ENCODE measurements around the gene INO80. TPM values are rescaled to one million over a fixed set of nuclear protein-coding genes. Genes with fewer than 3 reads are reported as not detected.
A peak's percentile ranks its signal among the peaks of the same experiment; 100 is the strongest.

INO80 gene
- total RNA-seq, 4 donors from 2014 or later: 29.4 to 45.9 (median 41.0) TPM

DNA sequence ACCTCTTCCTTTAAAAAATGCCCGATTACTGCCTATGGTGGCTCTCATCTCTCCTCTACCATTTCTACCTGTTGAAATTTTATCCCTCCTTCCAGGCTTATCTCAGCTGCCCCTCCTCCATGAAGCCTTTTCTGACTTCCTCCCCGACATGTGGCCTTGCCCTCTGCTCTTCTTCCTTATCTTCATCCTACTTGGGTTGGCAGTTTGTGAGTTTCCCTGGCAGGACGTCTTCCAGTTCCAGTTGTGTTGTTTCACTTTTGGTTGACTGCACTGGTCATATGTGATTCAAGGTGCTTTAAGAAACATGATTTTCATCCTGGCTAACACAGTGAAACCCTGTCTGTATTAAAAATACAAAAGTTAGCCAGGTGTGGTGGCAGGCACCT is 182.6 kb downstream of the INO80 start:
- TF ChIP-seq, protein P1, sequence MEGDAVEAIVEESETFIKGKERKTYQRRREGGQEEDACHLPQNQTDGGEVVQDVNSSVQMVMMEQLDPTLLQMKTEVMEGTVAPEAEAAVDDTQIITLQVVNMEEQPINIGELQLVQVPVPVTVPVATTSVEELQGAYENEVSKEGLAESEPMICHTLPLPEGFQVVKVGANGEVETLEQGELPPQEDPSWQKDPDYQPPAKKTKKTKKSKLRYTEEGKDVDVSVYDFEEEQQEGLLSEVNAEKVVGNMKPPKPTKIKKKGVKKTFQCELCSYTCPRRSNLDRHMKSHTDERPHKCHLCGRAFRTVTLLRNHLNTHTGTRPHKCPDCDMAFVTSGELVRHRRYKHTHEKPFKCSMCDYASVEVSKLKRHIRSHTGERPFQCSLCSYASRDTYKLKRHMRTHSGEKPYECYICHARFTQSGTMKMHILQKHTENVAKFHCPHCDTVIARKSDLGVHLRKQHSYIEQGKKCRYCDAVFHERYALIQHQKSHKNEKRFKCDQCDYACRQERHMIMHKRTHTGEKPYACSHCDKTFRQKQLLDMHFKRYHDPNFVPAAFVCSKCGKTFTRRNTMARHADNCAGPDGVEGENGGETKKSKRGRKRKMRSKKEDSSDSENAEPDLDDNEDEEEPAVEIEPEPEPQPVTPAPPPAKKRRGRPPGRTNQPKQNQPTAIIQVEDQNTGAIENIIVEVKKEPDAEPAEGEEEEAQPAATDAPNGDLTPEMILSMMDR (IDR thresholded peaks at IDR 0.05): no peak
- no peak for TF ChIP-seq POLR2AphosphoS5 (IDR thresholded peaks at IDR 0.05)
- no peak for TF ChIP-seq EP300 (IDR thresholded peaks at IDR 0.05)
- H3K9me3 ChIP-seq: no peaks in the 10 kb centered on the region
- peaks cover 25% of the 10 kb centered on the region for H3K4me1 ChIP-seq
- H3K27ac ChIP-seq: no peak overlapping the region
- 79% methylated on average over 3 of the region's 3 CpGs for WGBS
- no peak overlapping the region for H3K4me3 ChIP-seq
- no peak for DNase-seq (ENCODE audit: low spot score in 2 of 2)
- H3K27me3 ChIP-seq: peaks cover 40% of the 10 kb centered on the region
- no peaks in the 10 kb centered on the region for H3K36me3 ChIP-seq

DNA sequence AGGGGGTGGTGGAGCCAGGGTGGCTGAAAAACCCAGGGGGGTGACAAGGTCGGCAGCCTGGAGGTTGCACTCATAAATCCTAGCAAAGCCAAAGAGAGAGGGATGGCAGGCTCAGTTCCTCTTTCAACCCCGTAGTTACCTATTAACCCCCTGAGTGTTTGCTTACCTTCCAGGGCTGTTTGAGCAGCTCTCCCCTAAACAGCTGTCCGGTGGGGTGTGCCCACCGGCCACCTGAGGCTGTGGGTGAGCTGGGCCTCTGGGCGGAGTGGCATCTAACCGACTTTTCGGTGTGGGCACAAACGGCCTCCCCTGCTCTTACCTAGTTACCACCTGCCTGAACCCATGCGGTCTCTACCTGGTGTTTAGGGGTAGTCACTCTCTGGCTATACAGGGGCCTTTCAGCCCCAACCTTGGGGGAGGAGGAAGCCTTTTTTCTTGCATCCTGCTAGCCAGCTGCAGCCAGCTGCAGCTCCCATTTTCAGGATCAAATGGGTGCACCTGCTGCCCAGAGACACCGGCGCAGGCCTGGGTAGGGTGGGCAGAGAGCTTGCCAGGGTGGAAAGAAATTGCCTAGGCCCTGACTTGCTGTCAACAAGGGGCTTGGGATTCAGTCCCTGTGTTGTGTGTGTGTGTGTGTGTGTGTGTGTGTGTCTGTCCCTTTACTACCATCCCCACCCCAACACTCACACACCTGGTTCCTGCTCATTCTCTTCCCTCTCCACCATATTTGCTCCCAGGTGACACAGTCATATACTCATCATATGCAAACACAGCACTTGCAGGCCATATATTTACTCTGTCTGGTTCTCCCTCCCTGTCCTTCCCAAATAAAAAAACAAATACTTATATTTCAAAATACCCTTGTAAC is 183.2 kb downstream of the INO80 start:
- TF ChIP-seq POLR2A (IDR thresholded peaks at IDR 0.05): no peak
- TF ChIP-seq, protein P1 (IDR thresholded peaks at IDR 0.05): no peak
- TF ChIP-seq POLR2AphosphoS5 (IDR thresholded peaks at IDR 0.05): no peak
- no peak for TF ChIP-seq EP300 (IDR thresholded peaks at IDR 0.05)
- Histone ChIP-seq H3K9me3 (no peaks in the 10 kb centered on the region), H3K36me3 (no peaks in the 10 kb centered on the region), H3K4me1 (peaks cover 32% of the 10 kb centered on the region), H3K27me3 (peaks cover 46% of the 10 kb centered on the region), H3K27ac (no peak overlapping the region), H3K4me3 (peak overlapping the region; percentile 3)
- 73% methylated on average over 10 of the region's 11 CpGs for WGBS
- no peak for DNase-seq (ENCODE audit: low spot score in 2 of 2)

DNA sequence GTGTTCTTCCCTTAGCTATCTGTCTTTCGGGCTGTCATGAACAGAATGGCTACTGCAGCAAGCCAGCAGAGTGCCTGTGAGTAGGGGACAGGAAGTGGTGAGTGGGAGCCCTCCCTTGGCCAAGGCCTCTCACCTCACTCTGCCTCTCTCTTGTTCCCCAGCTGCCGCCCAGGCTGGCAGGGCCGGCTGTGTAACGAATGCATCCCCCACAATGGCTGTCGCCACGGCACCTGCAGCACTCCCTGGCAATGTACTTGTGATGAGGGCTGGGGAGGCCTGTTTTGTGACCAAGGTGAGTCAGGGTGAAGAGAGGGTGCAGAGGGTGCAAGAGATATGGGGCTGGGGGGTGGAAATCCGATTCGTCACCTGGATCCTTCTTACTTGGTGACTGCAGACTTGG is 183.9 kb downstream of the INO80 start:
- no peak overlapping the region for H3K27ac ChIP-seq
- H3K36me3 ChIP-seq: no peaks in the 10 kb centered on the region
- no peaks in the 10 kb centered on the region for H3K9me3 ChIP-seq
- peaks cover 53% of the 10 kb centered on the region for H3K27me3 ChIP-seq
- peaks cover 39% of the 10 kb centered on the region for H3K4me1 ChIP-seq
- WGBS: 74% methylated on average over 8 of the region's 8 CpGs
- no peak for TF ChIP-seq POLR2A (IDR thresholded peaks at IDR 0.05)
- TF ChIP-seq POLR2AphosphoS5 (IDR thresholded peaks at IDR 0.05): no peak
- TF ChIP-seq EP300 (IDR thresholded peaks at IDR 0.05): no peak
- TF ChIP-seq, protein P1 (IDR thresholded peaks at IDR 0.05): no peak
- peak overlapping the region; percentile 65 for H3K4me3 ChIP-seq
- no peak for DNase-seq (ENCODE audit: low spot score in 2 of 2)

DNA sequence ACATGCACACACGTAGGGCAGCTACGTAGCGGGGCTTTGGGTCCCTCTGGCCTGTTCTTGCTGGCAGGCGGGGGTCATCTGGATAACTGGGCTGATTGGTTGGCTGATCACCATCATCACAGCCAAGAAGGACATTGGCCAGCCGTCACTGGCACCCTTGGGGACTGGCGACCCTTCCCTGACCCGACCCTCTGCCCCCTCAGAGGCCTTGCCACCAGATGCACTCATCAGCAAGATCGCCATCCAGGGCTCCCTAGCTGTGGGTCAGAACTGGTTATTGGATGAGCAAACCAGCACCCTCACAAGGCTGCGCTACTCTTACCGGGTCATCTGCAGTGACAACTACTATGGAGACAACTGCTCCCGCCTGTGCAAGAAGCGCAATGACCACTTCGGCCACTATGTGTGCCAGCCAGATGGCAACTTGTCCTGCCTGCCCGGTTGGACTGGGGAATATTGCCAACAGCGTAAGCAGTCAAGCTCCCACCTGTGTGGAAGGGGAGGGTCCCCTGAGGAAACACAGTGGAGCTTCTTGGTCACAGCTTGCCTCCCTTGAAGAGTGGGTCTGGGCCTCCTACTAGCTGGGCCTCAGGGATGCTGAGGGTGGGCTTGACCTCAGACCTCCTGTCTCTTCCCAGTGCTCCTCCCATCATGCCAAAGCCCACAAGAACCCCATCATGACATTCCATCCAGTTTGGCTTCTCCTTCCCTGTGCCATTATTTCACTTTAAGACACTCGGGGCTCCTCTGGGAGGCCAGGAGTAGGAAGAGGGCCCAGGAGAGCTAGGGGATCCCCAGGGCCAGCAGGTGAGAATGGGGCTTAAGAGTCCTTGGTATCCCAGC is 184.6 kb downstream of the INO80 start:
- peak overlapping the region; percentile 65 for H3K4me3 ChIP-seq
- H3K4me1 ChIP-seq: peaks cover 45% of the 10 kb centered on the region

DNA sequence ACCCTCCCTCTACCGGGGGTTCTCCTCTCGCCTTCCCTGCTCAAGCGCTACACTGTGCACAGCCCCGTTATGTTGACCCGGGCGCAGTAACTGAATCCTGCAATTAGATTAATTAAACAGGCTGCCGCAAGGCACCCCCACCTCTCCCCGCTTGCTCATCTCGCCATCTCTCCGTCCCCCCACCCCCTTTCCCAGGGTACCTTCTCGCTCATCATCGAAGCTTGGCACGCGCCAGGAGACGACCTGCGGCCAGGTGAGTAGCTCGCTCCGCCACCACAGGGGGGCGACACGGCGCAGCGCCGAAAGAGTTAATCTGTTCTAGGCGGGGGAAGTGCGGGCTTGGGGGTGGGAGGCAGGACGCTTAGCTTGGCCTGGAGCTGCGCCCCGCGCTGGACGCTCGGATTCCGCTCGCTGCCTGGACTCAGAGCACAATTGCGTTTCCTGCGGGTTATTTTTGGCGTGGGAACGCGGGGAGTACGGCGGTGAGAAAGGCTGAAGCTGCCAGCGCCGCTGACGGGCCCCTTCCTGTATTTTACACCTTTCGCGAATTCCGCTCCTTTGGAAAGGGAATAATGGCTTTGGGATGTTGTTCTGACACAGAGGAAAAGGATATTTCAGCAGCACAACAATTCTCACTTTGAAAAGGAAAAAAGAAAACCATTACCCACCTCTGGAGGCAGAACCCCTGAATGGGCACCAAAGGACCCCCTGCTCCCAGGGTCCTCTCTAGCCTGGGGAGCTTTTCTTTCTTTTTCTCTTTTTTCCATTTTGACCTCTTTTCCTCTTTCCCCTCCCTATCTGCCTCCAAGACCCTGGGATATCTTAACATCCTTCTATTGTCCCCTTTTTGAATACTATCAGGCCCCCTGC is 185.4 kb downstream of the INO80 start:
- peaks cover 54% of the 10 kb centered on the region for H3K4me1 ChIP-seq
- H3K27ac ChIP-seq: no peak overlapping the region
- peak in 1 of 2 donors; percentile 66 for DNase-seq (ENCODE audit: low spot score in 2 of 2)
- peak overlapping the region; percentile 65 for H3K4me3 ChIP-seq
- no peaks in the 10 kb centered on the region for H3K9me3 ChIP-seq
- no peaks in the 10 kb centered on the region for H3K36me3 ChIP-seq
- H3K27me3 ChIP-seq: peaks cover 68% of the 10 kb centered on the region
- TF ChIP-seq POLR2AphosphoS5 (IDR thresholded peaks at IDR 0.05): no peak
- TF ChIP-seq, protein P1 (IDR thresholded peaks at IDR 0.05): peak in 1 of 2 donors; percentile 36
- 1% methylated on average over 44 of the region's 46 CpGs for WGBS

More for the DNA sequence above, 184.6 kb downstream of the INO80 start:
- TF ChIP-seq EP300 (IDR thresholded peaks at IDR 0.05): no peak
- whole genome bisulfite sequencing: 70% methylated on average over 9 of the region's 16 CpGs
- peaks cover 59% of the 10 kb centered on the region for H3K27me3 ChIP-seq
- H3K27ac ChIP-seq: no peak overlapping the region
- DNase-seq (ENCODE audit: low spot score in 2 of 2): no peak
- H3K9me3 ChIP-seq: no peaks in the 10 kb centered on the region
- H3K36me3 ChIP-seq: no peaks in the 10 kb centered on the region
